AG04450 (cell line): ENCODE data around the gene RUNX2. TPM values are rescaled to one million over a fixed set of nuclear protein-coding genes. Genes with fewer than 3 reads are reported as not detected.

Experiments
- CTCF ChIA-PET: fragments of 300-600, 350-600 bp; formaldehyde crosslinking; extraction: SDS; loops from one replicate; lab custom pipeline; 2022; ENCODE audit warnings: antibody characterized with exemption, inconsistent platforms; lab: Charles Lee
- POLR2A ChIA-PET: fragments of 350-600 bp; formaldehyde crosslinking; extraction: SDS; loops from one replicate; lab custom pipeline; 2021; ENCODE audit warnings: antibody characterized with exemption, inconsistent platforms; lab: Yijun Ruan, JAX
- DNase-seq: peaks from one replicate; pipeline ENCODE4 v3.0.0-alpha.2; 2011; ENCODE audit warnings: low read depth, low spot score
- H3K27ac ChIP-seq: one replicate; pipeline ENCODE4 v1.5.1; 2012; ENCODE audit warnings: low read depth, low read length, control low read depth
- H3K27me3 ChIP-seq: one replicate; pipeline ENCODE4 v1.6.0; 2012; ENCODE audit warnings: low read length; ENCODE audit not compliant: control insufficient read depth, insufficient read depth
- H3K4me3 ChIP-seq: 2 replicates; pipeline ENCODE4 v1.5.1; 2011; ENCODE audit warnings: mild to moderate bottlenecking, low read depth, low read length, control low read depth
- H3K9me3 ChIP-seq: 2 replicates; pipeline ENCODE4 v1.5.1; 2012; ENCODE audit warnings: low read length; ENCODE audit not compliant: control insufficient read depth, insufficient read depth
- CTCF ChIP-seq: IDR thresholded peaks from 2 replicates; pipeline ENCODE4 v1.5.1; 2011; ENCODE audit warnings: low read depth, low read length, control low read depth, inconsistent platforms
- polyA plus RNA-seq: library from polyadenylated mRNA; depleted of rRNA; stranded (reverse); fragments of >200 nt; gene quantifications from 2 replicates; pipeline ENCODE4 v1.2.3, GENCODE V29; 2011

Gene RUNX2
- polyA plus RNA-seq, 1 experiment = 3.4 TPM

- ChIA-PET POLR2A (no interaction called here), CTCF (no interaction called here)
- no peak overlapping the region for H3K27ac ChIP-seq
- DNase-seq = no peak
- H3K4me3 ChIP-seq = no peak overlapping the region
- TF ChIP-seq CTCF = no peak
- no peaks in the 10 kb centered on the region for H3K27me3 ChIP-seq
- no peaks in the 10 kb centered on the region for H3K9me3 ChIP-seq
Observed at GRCh38 chr6:45586216-45587171, 258.4 kb downstream of the RUNX2 start.

GRCh38 chr6:45587229-45588060, 259.3 kb downstream of the RUNX2 start:
- no peak for DNase-seq
- Histone ChIP-seq H3K9me3 (no peaks in the 10 kb centered on the region), H3K4me3 (no peak overlapping the region), H3K27ac (no peak overlapping the region), H3K27me3 (no peaks in the 10 kb centered on the region)
- POLR2A ChIA-PET = no interaction called here
- TF ChIP-seq CTCF = no peak
- CTCF ChIA-PET = no interaction called here

GRCh38 chr6:45589367-45589766, 261.2 kb downstream of the RUNX2 start:
- no peaks in the 10 kb centered on the region for H3K9me3 ChIP-seq
- ChIA-PET POLR2A (no interaction called here), CTCF (no interaction called here)
- no peak overlapping the region for H3K4me3 ChIP-seq
- H3K27me3 ChIP-seq = no peaks in the 10 kb centered on the region
- no peak overlapping the region for H3K27ac ChIP-seq
- no peak for DNase-seq
- TF ChIP-seq CTCF = no peak

GRCh38 chr6:45590226-45590625, 262.1 kb downstream of the RUNX2 start:
- DNase-seq = peak; percentile 63
- ChIA-PET POLR2A (interaction anchor here (0.9 kb wide), 2 partner anchors 66 to 125 kb away, joined by 3 to 4 read pairs; no protein-coding TSS in a partner anchor), CTCF (interaction anchor here (0.7 kb wide), 1 partner anchor 11 kb away, joined by 5 read pairs; no protein-coding TSS in a partner anchor)
- Histone ChIP-seq H3K27me3 (no peaks in the 10 kb centered on the region), H3K9me3 (no peaks in the 10 kb centered on the region), H3K27ac (peak overlapping the region; percentile 83), H3K4me3 (no peak overlapping the region)
- TF ChIP-seq CTCF = no peak
